GM12873 (cell line): ENCODE data around the gene PARD3B.

Experiments
- TF ChIP-seq, protein P1 (sequence below): IDR thresholded peaks from 2 replicates; pipeline ENCODE4 v1.5.1; 2012; ENCODE audit warnings: low read depth, mild to moderate bottlenecking, moderate library complexity, low read length, control low read depth; ENCODE audit not compliant: insufficient read depth; ENCODE audit errors: missing control alignments

The PARD3B gene

DNA sequence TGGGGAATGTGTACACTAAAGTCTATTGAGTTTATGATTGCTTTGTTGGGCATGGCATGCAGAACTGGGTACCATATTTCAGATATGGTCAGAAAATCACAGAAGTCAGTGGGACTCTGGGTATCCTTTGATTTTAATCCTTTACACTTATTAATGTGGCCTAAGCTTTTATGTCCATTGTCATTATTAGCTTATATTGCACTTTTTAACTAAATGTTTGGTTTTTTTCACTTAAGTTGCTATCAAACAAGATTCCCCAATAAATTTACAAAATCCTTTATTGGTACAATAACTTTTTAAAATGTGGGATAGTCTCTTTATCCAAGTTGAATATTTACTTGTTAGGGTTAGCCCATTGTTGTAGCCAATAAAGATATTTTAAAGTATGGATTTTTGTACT is 902.9 kb downstream of the PARD3B start:
- TF ChIP-seq, protein P1, sequence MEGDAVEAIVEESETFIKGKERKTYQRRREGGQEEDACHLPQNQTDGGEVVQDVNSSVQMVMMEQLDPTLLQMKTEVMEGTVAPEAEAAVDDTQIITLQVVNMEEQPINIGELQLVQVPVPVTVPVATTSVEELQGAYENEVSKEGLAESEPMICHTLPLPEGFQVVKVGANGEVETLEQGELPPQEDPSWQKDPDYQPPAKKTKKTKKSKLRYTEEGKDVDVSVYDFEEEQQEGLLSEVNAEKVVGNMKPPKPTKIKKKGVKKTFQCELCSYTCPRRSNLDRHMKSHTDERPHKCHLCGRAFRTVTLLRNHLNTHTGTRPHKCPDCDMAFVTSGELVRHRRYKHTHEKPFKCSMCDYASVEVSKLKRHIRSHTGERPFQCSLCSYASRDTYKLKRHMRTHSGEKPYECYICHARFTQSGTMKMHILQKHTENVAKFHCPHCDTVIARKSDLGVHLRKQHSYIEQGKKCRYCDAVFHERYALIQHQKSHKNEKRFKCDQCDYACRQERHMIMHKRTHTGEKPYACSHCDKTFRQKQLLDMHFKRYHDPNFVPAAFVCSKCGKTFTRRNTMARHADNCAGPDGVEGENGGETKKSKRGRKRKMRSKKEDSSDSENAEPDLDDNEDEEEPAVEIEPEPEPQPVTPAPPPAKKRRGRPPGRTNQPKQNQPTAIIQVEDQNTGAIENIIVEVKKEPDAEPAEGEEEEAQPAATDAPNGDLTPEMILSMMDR = no peak

DNA sequence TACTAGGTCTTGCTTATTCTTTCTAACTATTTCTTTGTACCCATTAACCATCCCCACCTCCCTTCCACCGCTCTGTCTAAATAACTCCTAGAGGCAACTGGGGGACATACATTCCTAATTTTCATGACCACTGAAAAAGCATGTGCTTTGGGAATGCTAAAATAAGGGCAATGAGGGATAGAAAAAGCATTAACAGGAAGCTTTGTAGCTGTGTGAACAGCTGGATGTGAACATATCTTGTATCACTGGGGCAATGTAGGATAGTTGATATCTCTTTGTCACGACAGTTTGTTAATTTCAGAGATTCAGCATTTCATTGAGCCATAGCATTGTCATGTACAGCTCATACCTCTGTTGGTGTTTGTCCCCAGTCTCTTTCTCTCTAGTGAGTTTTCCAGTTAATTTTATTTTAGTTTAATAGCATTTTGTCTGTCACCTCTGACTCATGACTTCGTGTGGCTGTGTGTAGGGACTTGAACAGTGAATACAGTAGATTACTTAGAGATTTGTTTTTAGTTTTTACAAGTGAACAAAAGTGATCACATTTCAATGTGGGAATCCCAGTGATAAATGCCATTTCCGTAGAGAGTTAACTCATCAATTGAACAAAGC is 906.7 kb downstream of the PARD3B start:
- TF ChIP-seq, protein P1 = no peak

DNA sequence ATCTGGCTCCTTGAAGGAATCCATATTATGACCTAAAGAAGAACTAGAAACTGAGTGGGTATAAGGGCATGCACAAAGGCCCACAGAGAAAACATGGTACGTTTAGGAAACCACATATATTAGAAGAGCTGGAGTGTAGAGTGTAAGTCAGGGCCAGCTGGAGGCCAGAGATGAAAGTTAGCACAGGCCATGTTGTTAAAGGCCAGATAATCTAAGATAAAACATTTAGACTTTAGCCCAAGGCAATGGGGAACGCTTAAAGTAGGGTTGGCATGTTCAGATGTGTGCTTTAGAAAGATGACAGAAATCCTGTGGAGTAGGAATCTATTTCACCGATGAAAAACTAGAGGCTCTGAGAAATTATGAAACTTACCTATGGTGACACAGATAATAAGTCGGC is 907.9 kb downstream of the PARD3B start:
- TF ChIP-seq, protein P1 = no peak

DNA sequence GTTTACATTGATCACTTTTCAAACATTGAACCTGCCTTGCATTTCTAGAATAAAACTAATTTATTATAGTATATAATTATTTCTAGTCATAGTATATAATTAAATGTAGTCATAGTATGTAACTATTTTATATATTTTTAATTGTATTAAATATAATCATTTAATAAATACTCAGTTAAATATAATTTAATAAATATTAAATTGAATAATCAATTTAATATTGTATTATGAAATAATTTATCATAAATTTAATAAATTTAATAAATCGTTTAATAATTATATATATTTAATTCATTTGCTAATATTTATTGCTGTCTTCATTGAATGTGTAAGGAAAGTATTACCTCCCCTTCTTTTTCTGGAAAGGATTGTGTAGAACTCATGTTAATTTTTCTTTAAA is 911.4 kb downstream of the PARD3B start:
- TF ChIP-seq, protein P1 = no peak

DNA sequence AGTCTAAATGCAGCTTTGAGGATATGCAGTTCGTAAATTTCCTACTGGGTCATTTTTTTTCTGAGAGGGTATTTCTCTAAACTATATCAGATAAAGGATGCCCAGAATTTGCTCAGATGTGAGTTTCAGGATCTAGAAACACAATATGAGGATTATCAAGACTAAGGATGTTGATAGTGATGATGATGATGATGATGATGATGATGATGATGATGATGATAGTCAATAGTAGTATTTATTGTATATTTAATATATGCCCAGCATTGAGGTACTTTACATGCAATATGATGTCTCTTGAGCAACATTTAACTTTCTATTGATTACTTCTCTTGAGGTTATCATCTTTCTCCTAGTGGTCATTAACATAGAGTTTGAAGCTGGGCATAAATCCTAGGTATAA is 914.9 kb downstream of the PARD3B start:
- TF ChIP-seq, protein P1 = no peak

DNA sequence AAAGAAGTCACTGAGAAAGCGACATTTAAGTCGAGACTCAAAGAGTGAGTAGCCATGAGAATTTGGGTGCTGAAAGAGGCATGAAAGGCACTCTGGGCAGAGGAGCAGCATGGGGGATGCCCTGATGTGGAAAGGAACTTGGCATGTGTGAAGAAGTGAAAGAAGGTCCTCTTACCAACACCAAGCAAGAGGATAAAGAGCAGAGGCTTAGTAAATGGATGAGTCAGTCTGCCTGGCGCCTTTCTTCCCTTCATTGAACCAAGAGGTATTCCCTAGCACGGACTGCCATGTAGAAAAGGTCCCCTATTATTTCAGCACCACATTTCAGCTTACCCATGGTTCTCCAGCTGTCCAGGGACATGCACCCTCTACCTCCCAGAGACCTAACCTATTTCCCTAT is 915.9 kb downstream of the PARD3B start:
- TF ChIP-seq, protein P1 = no peak

DNA sequence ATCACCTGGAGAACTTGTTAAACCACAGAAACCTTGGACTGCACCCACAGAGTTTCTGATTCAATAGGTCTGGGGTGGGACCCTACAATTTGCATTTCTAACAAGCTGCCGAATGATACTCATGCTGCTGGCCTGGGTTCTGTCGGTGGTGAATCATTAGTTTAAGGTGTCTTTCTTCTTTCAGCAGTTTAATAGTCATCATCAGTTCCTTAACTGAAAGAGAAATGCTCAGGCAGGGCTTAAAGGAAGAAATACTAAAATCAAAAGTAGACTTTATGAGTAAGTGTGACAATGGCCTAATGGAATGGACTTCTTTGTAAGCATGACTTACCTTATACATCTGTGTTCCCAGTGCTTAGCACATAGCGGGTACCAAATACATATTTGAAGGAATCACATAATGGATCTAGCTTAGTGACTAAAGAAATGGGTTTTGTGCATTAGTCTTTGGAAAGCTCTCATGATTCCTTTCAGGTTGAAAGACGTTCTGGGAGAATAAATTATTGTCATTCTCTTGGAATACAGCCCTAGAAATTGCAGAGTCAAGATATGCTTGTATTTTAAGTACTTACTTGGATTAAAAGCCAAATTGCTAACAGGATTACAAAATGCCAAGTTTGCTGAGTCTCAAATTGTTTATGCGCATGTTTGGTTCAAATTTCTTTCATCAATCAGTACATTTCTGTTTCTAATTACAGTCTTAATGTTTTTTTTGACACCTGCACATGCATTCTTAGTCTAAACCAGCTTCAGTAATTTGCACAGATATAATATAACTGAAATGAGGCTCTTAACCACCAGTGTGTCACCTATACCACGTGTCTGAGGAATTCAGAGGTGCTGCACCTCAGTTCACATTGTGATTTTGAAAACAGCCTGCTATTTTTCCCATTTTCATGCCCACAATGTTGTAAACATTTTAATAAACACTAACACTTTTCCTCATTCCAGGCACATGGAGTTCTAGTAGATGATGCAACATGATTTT is 916.7 kb downstream of the PARD3B start:
- TF ChIP-seq, protein P1 = no peak
